Omental fat pad (tissue), 4 donors: Measurements from ENCODE around the gene SPEF1. TPM values are rescaled to one million over a fixed set of nuclear protein-coding genes. Genes with fewer than 3 reads are reported as not detected.

Source experiments
- ATAC-seq: fragments of 150-250 bp; one replicate; pipeline ENCODE4 v1.9.1; 2016; ENCODE audit warnings: mild to moderate bottlenecking, moderate library complexity; ENCODE audit not compliant: low FRiP score
- DNase-seq: peaks from one replicate; pipeline ENCODE4 v3.0.0-alpha.2; 2019; ENCODE audit warnings: low spot score
- CTCF ChIP-seq, 3 donors: fragments of 450-650 bp; IDR thresholded peaks; one replicate each; pipeline ENCODE4 v1.5.1; 2016 to 2017; ENCODE audit warnings: antibody characterized with exemption in 3 of 3, mild to moderate bottlenecking in 3 of 3, moderate library complexity in 2 of 3
- total RNA-seq, 4 donors: library from RNA; depleted of rRNA; stranded (reverse); fragments of >200 nt; gene quantifications; one replicate each; pipeline ENCODE4 v1.1.0, GENCODE V29; 2016

SPEF1 gene
- total RNA-seq, 4 donors from 2014 or later, result 0.56 TPM; not detected in 3

GRCh38 chr20:3775457-3776108 is 5.7 kb downstream of the SPEF1 start:
- ATAC-seq, result no peak
- DNase-seq, result no peak
- no peak for TF ChIP-seq CTCF (IDR thresholded peaks at IDR 0.05)

- ATAC-seq (no peak), DNase-seq (no peak)
- no peak for TF ChIP-seq CTCF (IDR thresholded peaks at IDR 0.05)
These were observed 9.6 kb downstream of the SPEF1 start for GRCh38 chr20:3771552-3772058.

DNA sequence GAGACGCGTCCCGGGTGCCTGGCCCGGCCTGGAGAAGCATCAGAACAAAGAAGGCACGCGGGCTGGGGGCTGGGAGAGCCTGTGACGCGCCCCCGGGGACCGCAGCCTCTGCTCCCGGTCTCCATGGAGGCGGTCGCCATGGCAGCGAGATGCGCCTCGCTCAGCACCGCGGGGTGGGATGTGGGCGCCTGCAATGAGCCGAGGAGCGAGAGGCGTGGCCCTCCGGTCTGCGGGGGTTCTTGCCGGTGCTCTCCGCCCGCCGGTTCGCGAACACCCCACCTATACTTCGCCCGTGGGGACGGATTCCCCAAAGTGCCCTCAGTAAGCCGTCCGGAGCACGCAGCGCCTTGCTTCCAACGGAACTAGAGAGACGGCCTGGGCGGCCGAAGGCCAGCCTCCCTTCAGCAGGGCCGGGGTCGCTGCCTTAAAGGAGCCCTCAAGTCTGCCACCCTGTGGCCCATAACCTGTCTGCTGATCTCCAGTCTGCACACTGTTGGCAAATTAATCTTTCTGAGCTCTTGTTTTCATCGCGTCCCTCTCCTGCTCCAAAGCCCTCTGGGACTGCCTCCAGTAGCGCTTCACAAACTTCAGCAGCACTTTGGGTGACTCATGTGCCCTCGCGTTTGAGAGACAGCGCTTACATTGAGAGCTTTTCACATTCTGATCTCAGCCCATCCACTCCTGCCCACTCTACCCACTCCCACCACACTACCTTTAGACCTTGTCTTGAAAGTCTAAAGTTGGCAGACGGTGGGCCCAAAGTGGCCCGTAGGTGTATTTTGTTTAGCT is 12.7 kb downstream of the SPEF1 start:
- DNase-seq (peak; percentile 44), ATAC-seq (peak; percentile 42)
- no peak for TF ChIP-seq CTCF (IDR thresholded peaks at IDR 0.05)

DNA sequence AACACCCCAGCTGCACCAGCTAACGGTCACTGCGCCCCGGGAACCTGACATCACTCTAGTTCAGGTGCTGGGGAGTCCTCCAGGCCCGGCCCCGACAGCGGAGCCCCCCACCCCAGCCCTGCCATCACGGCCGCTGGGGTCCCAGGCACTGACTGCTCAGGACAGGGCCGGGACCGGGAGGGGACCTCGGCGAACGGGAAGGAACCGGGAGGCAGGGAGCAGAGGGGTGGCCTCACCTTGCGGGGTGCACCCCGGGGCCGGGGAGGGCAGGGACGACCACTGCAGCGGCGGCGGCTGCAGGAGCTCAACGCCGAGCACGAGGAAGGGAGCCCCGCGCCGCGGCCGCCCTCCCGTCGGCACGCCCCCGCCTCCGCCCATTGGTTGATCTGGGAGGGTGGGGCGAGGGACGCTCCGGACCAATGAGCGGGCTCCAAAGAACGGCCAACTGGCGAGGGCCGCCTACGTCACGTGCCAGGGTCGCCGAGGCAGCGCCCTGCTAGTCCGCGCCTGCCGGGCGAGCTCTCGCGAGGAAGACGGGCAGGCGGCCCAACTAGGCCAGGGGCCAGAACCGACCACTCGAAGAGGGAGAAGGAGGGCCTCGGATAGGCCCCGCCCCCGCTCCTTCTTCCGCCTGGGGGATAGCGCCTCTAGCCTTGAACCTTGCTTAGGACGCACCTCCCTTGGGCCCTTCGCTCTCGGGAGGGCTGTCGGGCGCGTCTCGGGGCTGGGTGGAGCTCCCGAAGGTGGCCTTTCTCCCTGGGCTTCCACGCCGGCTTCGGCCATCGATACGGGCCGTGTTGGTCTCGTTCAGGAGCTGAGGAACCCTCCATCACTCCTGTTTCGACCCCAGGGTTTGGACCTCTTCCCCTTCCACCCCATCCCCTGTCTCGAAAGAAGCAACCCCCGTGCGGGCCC is 13.6 kb downstream of the SPEF1 start, which contains the start of gene ADISSP:
Gene ADISSP (minus strand): TSS at position 327 of the 915 bp plus-strand sequence. CDS start 7,653 bp downstream, outside the sequence.
- ATAC-seq, result peak; percentile 95
- no peak for TF ChIP-seq CTCF (IDR thresholded peaks at IDR 0.05)

DNA sequence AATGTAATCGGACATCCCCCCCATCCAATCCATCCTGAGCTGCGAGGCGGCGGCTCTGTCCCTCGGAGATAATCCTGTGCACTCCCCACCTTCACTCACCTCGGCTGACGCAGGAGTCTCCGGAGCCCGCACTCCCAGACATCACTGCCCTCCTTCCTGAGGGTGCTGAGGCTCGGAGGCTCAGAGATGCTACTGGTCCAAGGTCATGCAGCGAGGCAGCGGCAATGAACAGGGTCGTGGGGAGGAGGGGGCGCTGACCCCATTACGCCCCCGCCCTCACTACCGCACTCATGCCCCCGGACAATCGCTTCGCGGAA is 14.2 kb downstream of the SPEF1 start:
- TF ChIP-seq CTCF (IDR thresholded peaks at IDR 0.05), result no peak
- DNase-seq (no peak), ATAC-seq (peak; percentile 12)

More for the DNA sequence above, 13.6 kb downstream of the SPEF1 start, which contains the start of gene ADISSP:
- peak; percentile 88 for DNase-seq

- TF ChIP-seq CTCF (IDR thresholded peaks at IDR 0.05), result no peak
- ATAC-seq, result no peak
- no peak for DNase-seq
These were observed 14.7 kb downstream of the SPEF1 start for GRCh38 chr20:3766422-3767109.
